Right ventricle myocardium inferior (tissue), 1 donor: ENCODE results near the gene AQP3. TPM values are rescaled to one million over a fixed set of nuclear protein-coding genes. Genes with fewer than 3 reads are reported as not detected.
"Not testable (repeated sequence)": the region's sequence is repeated elsewhere in the genome, so short reads cannot be mapped to it uniquely, and the experiment has no call there.

Experiments used
- ATAC-seq: fragments of 200-7000 bp; cut with Tn5 transposase; one replicate; pipeline ENCODE4 v1.9.1; 2020; ENCODE audit warnings: mild to moderate bottlenecking, moderate library complexity
- DNase-seq: peaks from one replicate; pipeline ENCODE4 v3.0.0; 2021; ENCODE audit errors: missing footprints
- intact Hi-C: fragments of 100-400 bp; cut with DNase I; formaldehyde crosslinking; loops from one replicate; pipeline ENCODE4 v1.11.0; 2022
- total RNA-seq: library from RNA; stranded (reverse); fragmentation: NEBNext Ultra II Directional; extraction: Animal tissue kit (Norgen Biotek cat#: 25700); gene quantifications from one replicate; pipeline ENCODE4 v1.2.1, GENCODE V29; 2021
- donor health status: DM: no; HTN: yes; CAD: no; lungs with severe emphysema.

The AQP3 gene
- total RNA-seq, 1 donor from 2014 or later: 16.3 TPM

DNA sequence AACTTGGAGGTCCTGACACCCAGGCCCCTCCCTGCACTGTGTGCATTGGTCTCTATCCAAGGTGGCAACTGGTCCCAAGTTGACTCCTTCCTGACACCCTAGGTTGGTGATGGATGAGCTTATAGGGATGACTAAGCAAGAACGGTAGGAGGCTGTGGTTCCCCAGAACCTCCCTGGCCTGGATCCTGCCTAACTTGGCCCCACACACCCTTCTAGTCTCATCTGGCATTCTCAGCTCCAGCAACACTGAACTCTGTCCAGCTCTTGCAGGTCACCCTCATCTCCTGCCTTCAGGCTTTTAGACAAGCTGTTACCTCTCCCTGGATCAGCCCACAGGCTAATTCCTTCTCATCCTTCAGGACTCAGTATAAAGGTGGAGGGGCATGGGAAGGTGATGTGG, 16.5 kb downstream of the AQP3 start:
- intact Hi-C loops: no loop called here
- ATAC-seq (peak; percentile 24), DNase-seq (no peak)

DNA sequence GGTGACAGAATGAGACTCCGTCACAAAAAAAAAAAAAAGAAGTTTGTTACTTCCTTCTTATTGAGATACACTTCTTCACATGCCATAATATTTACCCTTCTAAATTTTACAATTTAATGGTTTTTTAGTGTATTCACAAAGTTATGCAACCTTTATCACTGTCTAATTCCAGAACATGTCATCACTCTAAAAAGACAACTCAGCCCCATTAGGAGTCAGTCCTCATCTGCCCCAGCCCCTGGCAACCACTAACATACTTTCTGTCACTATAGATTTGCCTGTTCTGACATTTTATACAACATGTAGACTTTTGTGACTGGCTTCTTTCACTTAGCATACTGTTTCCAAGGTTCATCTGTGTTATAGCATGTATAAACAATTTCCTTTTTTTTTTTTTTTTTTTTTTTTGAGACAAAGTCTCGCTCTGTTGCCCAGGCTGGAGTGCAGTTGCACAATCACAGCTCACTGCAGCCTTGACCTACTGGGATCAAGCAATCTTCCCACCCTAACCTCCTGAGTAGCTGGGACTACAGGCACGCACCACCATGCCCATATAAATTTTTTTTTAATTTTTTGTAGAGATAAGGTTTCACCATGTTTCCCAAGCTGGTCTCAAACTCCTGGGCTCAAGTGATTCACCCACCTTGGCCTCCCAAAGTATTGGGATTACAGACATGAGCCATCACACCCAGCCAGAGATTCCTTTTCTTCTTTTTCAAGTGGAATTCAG, 18.0 kb downstream of the AQP3 start:
- intact Hi-C loops: no loop called here
- ATAC-seq: no peak
- no peak for DNase-seq

DNA sequence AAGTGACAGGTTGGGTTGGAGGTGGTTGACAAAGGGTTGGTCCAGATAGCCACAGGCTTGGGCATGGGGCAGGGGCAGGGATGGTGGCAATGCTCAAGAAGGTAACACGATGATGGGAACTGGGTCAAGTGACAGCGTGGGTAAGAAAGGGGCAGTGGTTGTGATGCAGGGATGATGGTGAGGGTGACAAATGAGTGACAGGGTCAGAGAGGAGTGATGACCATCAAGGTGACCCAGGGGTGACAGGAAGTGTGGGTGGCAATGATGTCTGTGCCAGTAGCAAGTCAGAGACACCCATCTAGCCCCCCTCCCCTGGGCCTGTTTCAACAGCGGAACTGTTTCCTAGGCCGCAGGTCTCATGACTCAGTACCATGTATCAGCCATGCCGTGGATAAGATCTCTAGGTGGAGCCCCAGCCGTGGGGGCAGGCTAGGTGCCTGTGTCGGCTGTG, 20.5 kb downstream of the AQP3 start:
- intact Hi-C loops: no loop called here
- ATAC-seq (no peak), DNase-seq (no peak)

DNA sequence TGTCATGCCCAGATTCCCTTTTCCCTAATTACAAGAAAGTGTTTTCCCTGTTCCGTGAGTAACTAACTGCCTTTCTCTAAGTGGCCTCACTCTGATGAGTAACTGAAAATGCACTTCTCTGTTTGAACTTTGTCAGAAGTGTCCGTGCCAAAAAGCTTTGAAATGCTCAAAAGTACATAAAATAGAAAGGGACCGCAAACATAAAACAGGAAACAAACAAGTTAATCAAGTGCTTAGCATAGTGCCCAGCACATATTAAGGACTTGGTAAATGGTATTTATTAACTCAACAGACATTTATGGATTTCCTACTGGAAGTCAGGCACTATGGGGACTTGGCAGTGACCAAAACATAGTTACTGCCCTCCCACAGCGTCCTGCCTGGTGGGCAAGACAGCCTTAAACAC, 22.3 kb downstream of the AQP3 start:
- ATAC-seq (no peak), DNase-seq (no peak)
- intact Hi-C loops: no loop called here

DNA sequence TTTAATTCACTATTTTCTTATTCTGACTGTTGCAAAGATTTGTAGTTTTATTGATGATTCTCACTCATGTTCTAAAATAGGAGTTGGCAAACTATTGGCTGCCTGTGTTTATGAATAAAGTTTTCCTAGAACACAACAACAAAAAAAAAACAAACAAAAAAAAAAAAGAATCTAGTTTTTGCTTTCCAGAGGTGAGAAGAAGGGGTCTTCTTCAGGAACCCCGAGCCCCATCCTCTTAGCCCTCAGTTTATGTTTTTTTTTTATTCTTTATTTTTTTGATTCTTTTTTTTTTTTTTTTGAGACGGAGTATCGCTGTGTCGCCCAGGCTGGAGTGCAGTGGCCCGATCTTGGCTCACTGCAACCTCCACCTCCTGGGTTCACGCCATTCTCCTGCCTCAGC, 22.9 kb downstream of the AQP3 start:
- intact Hi-C loops, ATAC-seq, DNase-seq: not testable (repeated sequence)

GRCh38 chr9:33424043-33424442, 23.4 kb downstream of the AQP3 start:
- ATAC-seq, intact Hi-C loops, DNase-seq: not testable (repeated sequence)

DNA sequence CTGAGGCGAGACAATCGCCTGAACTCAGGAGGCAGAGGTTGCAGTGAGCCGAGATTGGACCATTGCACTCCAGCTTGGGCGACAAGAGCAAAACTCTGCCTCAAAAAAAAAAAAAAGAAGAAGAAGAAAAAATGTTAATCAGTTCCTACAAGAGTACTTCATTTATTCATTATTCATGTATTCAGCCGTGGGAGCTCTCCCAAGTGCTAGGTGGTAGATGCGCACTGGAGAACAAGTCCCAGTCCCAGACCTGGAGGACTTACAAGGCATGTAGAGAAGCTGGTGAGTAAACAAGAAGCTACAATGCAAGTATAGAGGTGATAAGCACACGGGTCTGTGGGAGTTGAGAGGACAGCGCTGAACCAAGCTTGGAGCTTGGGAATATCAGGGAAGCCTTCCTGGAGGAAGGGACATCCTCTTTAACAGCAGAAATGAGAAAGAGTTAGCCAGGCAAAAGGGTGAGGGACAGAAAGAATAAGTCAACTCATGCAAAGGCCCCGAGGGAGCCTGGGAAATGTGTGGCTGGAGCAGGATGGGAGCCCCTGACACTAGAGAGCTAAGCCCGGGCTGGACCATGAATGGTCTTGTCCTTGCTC, 27.6 kb downstream of the AQP3 start:
- intact Hi-C loops: loop anchor here (5.0 kb wide), 1 partner anchor 47 kb away; no protein-coding TSS in a partner anchor
- ATAC-seq: no peak

DNA sequence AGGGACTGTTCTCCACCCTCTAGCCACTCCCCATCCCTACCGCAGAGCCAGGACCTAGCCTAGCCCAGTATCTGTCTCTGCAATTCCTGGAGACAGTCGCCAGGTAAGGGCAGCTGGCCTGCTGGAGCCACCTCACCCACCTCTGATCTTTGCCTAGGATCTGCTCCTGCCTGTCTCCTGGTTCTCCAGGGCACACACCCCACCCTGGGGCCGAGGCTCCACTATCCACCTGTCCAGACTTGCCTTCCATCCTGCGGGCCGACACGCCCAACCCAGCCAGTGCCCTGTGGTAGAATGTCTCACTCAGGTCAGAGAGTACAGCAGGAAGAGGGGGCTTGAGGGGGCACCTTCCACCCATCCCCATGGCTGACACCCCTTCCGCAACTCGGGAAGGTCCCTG, 29.3 kb downstream of the AQP3 start:
- intact Hi-C loops: loop anchor here (5.0 kb wide), 1 partner anchor 49 kb away; no protein-coding TSS in a partner anchor
- ATAC-seq (no peak), DNase-seq (no peak)

More for the DNA sequence above, 27.6 kb downstream of the AQP3 start:
- no peak for DNase-seq

- ATAC-seq: no peak
- intact Hi-C loops: loop anchor here (5.0 kb wide), 1 partner anchor 50 kb away; no protein-coding TSS in a partner anchor
These were observed 30.4 kb downstream of the AQP3 start for GRCh38 chr9:33416996-33417395.

GRCh38 chr9:33415501-33416038, 31.8 kb downstream of the AQP3 start:
- intact Hi-C loops: loop anchor here (1.0 to 5.0 kb wide), 3 partner anchors 40 to 128 kb away; no protein-coding TSS in a partner anchor
- ATAC-seq (peak; percentile 70), DNase-seq (peak; percentile 84)

More at GRCh38 chr9:33416996-33417395, 30.4 kb downstream of the AQP3 start:
- no peak for DNase-seq

GRCh38 chr9:33414889-33415500, 32.4 kb downstream of the AQP3 start:
- ATAC-seq: no peak
- intact Hi-C loops: loop anchor here (1.0 to 5.0 kb wide), 4 partner anchors 32 to 128 kb away; partner anchors contain the start of gene AQP3
- DNase-seq: no peak

DNA sequence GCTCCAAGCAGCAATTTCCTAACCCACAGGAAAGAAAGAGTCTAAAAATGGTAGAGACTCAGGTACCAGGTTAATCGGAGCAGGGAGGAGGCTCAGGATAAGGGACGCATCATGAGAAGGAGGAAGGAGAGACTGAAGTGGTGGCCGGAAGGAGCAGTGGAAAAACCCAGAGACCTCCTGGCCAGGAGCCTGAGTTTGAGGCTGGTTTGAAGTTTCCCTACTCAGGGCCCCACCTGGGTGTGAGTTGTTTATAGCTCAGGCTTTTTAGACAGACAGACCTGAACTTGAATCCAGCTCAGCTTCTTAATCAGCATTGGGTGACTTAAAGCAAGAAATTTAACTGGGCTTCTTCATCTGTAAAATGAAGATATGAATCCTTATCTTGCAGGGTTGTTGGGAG, 33.1 kb downstream of the AQP3 start:
- DNase-seq (no peak), ATAC-seq (no peak)
- intact Hi-C loops: loop anchor here (5.0 kb wide), 1 partner anchor 33 kb away; the partner anchor contains the start of gene AQP3

- no peak for ATAC-seq
- DNase-seq: no peak
- intact Hi-C loops: no loop called here
These were observed 39.3 kb downstream of the AQP3 start for GRCh38 chr9:33408087-33408486.

GRCh38 chr9:33407061-33407460, 40.3 kb downstream of the AQP3 start:
- no peak for ATAC-seq
- intact Hi-C loops: no loop called here

DNA sequence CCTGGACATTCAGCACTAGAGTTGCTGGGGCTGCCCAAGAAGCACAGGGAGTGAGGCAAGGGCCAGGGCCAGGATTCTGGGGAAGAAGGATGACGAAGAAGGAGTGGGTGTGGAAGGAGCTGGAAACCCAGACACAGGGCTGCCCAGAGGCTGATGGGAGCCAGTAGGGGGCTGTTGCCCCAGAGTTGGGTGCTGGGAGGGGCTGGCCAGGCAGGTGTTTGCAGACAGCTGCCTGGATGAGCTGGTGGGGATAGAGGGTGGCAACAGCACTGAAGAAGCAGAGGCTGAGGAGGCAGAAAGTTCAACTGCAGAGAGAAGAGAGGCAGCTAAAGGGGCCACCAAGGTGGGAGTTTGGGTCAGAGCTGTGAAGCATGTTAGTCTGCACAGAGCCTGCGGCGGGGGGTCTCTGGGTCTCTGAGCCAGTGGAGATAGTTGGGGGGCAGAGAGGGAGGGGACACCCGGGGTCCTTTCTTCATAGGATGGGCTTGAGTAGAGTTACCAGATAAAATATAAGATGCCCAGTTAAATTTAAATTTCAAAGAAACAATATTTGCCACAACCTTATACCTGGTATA, 42.5 kb downstream of the AQP3 start:
- intact Hi-C loops: loop anchor here (5.0 kb wide), 1 partner anchor 62 kb away; no protein-coding TSS in a partner anchor
- ATAC-seq (no peak), DNase-seq (no peak)

More at GRCh38 chr9:33407061-33407460, 40.3 kb downstream of the AQP3 start:
- no peak for DNase-seq

- DNase-seq (no peak), ATAC-seq (peak; percentile 32)
- intact Hi-C loops: loop anchor here (2.0 to 5.0 kb wide), 2 partner anchors 63 to 107 kb away; no protein-coding TSS in a partner anchor
These were observed 43.2 kb downstream of the AQP3 start for GRCh38 chr9:33403941-33404787.

DNA sequence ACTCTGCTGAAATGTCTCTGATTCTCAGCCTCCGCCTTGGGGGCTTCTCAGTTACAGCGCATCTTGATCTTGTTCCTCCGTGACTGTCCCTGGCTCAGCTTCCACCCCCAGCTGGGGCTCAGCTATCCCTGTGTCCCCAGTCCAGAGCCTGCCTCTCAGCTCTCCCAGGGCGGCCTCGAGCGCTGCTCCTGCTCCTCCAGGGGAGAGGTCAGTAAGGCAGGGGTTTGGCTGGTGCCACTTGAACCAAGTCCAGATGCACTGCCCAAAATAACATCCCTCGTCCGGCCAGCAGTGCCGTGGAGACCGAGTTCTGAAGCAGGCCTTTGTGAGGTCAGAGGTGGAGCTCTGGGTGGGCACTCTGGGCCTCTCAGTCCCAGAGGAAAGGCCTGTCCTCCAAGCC, 45.0 kb downstream of the AQP3 start, which contains the start of gene AQP7:
Gene AQP7 (minus strand): TSS at position 198 of the 400 bp plus-strand sequence. CDS start 1,306 bp downstream, outside the sequence.
- peak; percentile 87 for DNase-seq
- not testable (repeated sequence) for ATAC-seq
- intact Hi-C loops: loop anchor here (2.0 to 5.0 kb wide), 2 partner anchors 65 to 108 kb away; no protein-coding TSS in a partner anchor
